Fibroblast of the aortic adventitia (primary cell): ENCODE results near the gene ASPDH. TPM values are rescaled to one million over a fixed set of nuclear protein-coding genes. Genes with fewer than 3 reads are reported as not detected.

Source experiments
- DNase-seq: peaks from one replicate; pipeline ENCODE4 v3.0.0-alpha.2; 2010; ENCODE audit warnings: low read depth
- H3K4me3 ChIP-seq: 2 replicates; pipeline ENCODE4 v1.5.1; 2011; ENCODE audit warnings: low read depth, mild to moderate bottlenecking, control low read depth, low read length, moderate library complexity
- total RNA-seq: library from RNA; depleted of rRNA; stranded (reverse); fragments of >200 nt; gene quantifications from 2 replicates; pipeline ENCODE4 v1.2.3, GENCODE V29; 2012; ENCODE audit warnings: low replicate concordance
- TF ChIP-seq, protein P1 (sequence below): IDR thresholded peaks from 2 replicates; pipeline ENCODE4 v1.5.1; 2011; ENCODE audit warnings: mild to moderate bottlenecking, low read length, control low read depth, inconsistent platforms; ENCODE audit not compliant: insufficient read depth

Gene ASPDH
- total RNA-seq, 1 donor: not detected

DNA sequence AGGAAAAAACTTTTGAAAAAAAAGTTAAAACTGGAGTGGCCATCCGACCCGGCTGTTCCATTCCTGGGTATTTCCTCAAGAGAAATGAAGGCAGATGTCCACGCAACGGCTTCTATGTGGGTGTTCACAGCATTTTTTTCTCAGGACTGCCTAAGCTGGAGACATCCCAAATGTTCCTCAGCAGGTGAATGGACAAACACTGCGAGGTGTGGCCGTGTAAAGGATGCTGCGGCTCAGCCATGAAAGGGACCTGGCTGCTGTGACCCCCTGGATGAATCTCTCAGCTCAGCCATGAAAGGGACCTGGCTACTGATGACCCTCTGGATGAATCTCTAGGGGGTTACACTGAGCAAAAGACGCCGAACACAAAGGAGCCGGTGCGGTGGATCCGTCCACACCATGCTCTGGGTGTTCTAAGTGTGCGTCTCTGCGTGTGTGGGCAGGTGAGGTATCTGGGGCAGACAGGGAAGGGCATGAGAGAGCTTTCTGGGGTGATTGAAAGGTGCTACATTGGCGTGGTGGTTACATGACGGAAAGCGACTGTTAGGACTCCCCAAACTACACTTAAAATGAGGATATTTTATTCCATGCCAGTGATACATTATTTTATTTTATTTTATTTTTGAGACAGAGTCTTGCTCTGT, 7.2 kb upstream of the ASPDH start:
- TF ChIP-seq, protein P1, sequence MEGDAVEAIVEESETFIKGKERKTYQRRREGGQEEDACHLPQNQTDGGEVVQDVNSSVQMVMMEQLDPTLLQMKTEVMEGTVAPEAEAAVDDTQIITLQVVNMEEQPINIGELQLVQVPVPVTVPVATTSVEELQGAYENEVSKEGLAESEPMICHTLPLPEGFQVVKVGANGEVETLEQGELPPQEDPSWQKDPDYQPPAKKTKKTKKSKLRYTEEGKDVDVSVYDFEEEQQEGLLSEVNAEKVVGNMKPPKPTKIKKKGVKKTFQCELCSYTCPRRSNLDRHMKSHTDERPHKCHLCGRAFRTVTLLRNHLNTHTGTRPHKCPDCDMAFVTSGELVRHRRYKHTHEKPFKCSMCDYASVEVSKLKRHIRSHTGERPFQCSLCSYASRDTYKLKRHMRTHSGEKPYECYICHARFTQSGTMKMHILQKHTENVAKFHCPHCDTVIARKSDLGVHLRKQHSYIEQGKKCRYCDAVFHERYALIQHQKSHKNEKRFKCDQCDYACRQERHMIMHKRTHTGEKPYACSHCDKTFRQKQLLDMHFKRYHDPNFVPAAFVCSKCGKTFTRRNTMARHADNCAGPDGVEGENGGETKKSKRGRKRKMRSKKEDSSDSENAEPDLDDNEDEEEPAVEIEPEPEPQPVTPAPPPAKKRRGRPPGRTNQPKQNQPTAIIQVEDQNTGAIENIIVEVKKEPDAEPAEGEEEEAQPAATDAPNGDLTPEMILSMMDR: no peak
- no peak for DNase-seq
- no peak overlapping the region for H3K4me3 ChIP-seq

DNA sequence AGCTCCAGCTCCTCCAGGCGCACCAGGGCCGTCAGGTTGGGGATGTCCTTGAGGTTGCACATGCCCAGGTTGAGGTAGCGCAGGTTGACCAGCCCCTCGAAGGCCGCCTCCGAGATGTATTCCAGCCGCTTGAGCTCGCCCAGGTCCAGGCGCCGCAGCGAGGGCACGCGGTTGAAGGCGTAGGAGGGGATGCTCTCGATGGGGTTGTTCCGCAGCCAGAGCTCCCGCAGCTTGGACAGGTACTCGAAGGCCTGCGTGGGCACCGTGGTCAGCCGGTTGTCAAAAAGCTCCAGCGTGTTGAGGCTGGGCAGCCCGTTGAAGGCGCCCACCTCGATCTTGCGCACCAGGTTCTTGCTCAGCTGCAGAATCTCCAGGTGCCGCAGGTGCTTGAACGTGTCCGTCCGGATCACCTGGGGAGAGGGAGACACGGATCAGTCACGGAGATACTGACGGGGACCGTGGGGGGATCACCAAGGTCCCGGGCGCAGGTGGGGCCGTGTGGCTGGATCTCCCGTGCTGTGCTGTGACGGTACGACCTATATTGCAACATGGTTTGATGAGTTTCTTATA, 5.4 kb upstream of the ASPDH start:
- TF ChIP-seq, protein P1: no peak
- no peak for DNase-seq
- H3K4me3 ChIP-seq: no peak overlapping the region

DNA sequence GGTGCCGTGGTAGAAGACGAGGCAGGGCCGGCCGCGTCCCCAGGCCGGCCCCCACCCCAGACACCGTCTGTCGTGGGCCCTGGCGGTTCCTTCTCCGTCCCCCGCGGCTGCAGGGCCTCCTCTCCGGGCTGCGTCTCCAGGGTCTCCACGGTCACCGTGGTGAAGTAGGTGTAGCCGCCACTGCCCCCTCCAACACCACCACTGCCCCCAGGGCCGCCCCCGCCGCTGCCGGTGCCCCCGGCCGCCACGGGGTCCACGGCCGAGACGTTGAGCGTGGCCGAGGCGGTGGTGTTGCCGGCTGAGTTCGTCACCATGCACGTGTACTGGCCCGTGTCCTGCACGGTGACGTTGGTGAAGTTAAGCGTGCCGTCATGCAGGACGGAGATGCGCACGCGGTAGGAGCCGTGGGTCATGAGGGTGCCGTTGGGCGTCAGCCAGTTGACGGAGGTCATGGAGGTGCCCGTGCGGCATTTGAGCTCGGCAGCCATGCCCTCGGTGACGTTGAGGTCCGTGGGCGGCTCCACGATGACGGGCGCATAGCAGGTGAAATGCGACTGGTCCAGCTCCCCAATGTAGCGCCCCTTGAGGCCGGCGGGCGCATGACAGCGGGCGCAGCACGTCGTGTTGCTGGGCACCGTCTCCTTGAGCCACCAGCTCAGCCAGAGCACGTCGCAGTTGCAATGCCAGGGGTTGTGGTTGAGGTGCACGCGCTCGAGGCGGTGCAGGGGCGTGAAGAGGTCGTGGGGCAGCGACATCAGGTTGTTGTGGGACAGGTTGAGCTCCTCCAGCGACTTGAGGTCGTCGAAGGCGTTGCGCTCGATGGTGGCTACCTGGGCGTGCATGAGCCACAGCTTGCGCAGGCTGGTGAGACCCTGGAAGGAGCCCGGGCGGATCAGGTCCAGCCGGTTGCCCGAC, 4.6 kb upstream of the ASPDH start:
- DNase-seq: no peak
- H3K4me3 ChIP-seq: no peak overlapping the region
- TF ChIP-seq, protein P1: no peak

DNA sequence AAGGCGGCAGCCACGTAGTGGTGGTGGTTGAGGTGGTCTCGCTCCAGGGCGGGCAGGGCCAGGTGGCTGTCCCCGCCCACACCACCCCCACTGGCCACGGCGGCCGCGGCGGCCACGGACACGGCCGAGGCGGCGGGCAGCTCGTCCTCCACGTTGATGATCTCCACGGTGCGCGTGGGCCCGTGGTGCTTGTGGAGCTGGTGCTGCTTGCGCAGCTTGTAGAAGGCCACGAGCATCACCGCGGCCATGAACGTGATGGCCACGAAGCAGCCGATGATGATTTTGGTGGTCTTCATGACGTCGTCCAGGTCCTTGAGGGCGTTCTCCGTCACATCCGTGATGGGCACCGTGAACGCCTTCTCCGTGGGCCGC, 4.0 kb upstream of the ASPDH start:
- TF ChIP-seq, protein P1: no peak

DNA sequence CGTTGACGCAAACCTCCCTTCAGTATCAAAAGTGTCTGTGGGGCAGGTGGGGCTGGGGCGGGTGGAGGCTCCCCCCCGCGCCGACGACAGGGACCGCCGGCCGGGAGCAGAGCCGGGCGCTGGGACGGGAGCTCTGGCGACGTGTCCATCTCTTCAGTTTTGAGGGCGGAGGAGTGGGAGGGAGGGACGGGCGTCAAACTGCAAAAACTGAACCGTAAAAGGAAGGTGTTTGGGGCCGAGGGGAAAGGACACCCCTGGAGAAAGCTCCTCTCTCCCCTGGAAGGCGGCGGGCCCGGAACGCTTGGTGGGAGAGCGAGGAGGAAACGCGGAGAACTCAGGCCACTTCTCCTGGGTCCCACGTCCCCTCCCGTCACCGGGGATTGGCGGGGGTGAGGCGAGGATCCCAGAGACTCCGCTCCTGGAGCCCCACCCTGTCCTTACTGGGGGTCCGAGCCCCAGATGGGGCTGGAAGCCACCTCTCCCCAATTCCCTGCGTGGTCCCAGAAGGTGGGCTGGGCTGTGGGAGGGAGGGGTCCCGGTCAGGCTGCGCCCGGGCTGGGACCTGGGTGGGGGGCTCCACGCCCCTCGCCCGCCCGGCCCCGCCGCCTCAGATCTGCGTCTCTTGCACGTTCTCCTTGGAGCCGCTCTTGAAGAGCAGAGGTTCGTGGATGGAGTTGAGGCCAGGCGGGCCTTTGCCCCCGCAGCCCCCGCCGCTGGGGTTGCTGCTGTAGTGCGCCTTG, 3.4 kb upstream of the ASPDH start:
- TF ChIP-seq, protein P1: no peak

More for the DNA sequence above, 4.0 kb upstream of the ASPDH start:
- no peak overlapping the region for H3K4me3 ChIP-seq
- DNase-seq: no peak

DNA sequence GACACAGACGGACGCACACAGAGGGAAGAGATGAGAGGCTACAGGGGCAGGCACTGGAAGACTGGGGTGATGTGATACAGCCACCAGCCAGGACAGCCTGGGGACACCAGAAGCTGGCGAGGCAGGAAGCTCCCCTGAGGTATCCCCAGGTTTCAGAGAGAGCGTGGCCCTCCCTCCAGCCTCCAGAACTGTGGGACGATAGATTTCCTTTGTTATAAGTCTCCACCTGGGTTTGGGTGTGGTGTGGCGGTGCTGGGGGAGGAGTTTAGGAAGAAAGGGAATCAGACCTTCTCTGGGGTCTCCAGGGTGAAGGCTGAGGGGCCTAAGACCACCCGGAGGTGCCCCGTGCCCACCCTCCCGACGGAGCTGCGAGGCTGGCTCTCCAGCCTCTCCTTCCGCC, 2.7 kb upstream of the ASPDH start:
- DNase-seq: no peak
- H3K4me3 ChIP-seq: no peak overlapping the region
- TF ChIP-seq, protein P1: no peak

More for the DNA sequence above, 3.4 kb upstream of the ASPDH start:
- DNase-seq: no peak
- no peak overlapping the region for H3K4me3 ChIP-seq
